Measurements from ENCODE around the gene NCOA5.
A peak's percentile ranks its signal among the peaks of the same experiment; 100 is the strongest.

NCOA5 gene

DNA sequence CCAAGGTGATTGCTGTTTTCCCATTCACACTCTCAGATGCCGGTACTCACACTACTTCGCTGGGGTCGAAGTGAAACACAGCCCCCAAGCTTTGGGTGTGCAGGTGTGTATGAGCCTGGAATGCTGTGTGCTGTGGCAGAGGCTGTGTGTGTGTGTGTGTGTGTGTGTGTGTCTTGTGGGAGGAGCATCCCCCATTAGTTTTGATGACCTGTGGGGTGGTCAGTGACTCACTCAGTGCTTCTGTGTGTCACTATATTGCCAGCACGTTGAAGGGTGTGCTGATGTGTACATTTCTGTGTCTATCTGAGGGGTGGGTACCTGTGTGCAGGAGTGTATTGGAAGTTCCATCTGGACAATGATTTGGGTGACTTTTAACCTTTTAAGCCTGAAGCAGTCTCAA is 65.8 kb downstream of the NCOA5 start:
- TF ChIP-seq, protein P1, sequence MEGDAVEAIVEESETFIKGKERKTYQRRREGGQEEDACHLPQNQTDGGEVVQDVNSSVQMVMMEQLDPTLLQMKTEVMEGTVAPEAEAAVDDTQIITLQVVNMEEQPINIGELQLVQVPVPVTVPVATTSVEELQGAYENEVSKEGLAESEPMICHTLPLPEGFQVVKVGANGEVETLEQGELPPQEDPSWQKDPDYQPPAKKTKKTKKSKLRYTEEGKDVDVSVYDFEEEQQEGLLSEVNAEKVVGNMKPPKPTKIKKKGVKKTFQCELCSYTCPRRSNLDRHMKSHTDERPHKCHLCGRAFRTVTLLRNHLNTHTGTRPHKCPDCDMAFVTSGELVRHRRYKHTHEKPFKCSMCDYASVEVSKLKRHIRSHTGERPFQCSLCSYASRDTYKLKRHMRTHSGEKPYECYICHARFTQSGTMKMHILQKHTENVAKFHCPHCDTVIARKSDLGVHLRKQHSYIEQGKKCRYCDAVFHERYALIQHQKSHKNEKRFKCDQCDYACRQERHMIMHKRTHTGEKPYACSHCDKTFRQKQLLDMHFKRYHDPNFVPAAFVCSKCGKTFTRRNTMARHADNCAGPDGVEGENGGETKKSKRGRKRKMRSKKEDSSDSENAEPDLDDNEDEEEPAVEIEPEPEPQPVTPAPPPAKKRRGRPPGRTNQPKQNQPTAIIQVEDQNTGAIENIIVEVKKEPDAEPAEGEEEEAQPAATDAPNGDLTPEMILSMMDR (IDR thresholded peaks at IDR 0.05; ENCODE audit: low read depth, low read length), result no peak
- no peak overlapping the region for H3K27ac ChIP-seq
- H3K27me3 ChIP-seq (ENCODE audit: insufficient read depth, low read depth, severe bottlenecking), result peaks cover 2% of the 10 kb centered on the region
- DNase-seq, result no peak
- H3K4me3 ChIP-seq (ENCODE audit: low read depth, low read length), result no peak overlapping the region
- no peaks in the 10 kb centered on the region for H3K9me3 ChIP-seq (ENCODE audit: severe bottlenecking)
- no peaks in the 10 kb centered on the region for H3K36me3 ChIP-seq

DNA sequence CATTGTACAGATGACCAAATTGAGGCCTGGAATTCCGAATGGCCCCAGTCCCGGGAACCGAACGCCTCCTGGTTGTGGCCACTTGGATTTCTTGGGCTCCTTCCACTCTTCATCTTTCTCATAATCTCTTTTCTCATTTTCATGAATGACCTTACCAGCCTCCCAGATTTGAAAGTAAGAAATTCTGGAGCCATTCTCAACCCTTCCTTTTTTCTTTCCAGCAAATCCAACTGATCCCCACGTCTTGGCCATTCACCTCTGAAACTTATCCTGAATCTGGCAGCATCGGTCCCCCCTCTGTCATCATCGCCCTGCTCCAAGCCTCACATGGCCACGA is 66.6 kb downstream of the NCOA5 start:
- Histone ChIP-seq H3K27ac (no peak overlapping the region), H3K36me3 (no peaks in the 10 kb centered on the region), H3K4me3 (ENCODE audit: low read depth, low read length) (no peak overlapping the region), H3K27me3 (ENCODE audit: insufficient read depth, low read depth, severe bottlenecking) (no peaks in the 10 kb centered on the region), H3K9me3 (ENCODE audit: severe bottlenecking) (no peaks in the 10 kb centered on the region)
- DNase-seq, result no peak
- TF ChIP-seq, protein P1 (IDR thresholded peaks at IDR 0.05; ENCODE audit: low read depth, low read length), result no peak

GRCh38 chr20:46022411-46023147 is 67.2 kb downstream of the NCOA5 start:
- Histone ChIP-seq H3K9me3 (ENCODE audit: severe bottlenecking) (no peaks in the 10 kb centered on the region), H3K27ac (no peak overlapping the region), H3K27me3 (ENCODE audit: insufficient read depth, low read depth, severe bottlenecking) (no peaks in the 10 kb centered on the region), H3K36me3 (no peaks in the 10 kb centered on the region), H3K4me3 (ENCODE audit: low read depth, low read length) (peak overlapping the region; percentile 69)
- peak; percentile 76 for DNase-seq
- TF ChIP-seq, protein P1 (IDR thresholded peaks at IDR 0.05; ENCODE audit: low read depth, low read length), result peak; percentile 86

DNA sequence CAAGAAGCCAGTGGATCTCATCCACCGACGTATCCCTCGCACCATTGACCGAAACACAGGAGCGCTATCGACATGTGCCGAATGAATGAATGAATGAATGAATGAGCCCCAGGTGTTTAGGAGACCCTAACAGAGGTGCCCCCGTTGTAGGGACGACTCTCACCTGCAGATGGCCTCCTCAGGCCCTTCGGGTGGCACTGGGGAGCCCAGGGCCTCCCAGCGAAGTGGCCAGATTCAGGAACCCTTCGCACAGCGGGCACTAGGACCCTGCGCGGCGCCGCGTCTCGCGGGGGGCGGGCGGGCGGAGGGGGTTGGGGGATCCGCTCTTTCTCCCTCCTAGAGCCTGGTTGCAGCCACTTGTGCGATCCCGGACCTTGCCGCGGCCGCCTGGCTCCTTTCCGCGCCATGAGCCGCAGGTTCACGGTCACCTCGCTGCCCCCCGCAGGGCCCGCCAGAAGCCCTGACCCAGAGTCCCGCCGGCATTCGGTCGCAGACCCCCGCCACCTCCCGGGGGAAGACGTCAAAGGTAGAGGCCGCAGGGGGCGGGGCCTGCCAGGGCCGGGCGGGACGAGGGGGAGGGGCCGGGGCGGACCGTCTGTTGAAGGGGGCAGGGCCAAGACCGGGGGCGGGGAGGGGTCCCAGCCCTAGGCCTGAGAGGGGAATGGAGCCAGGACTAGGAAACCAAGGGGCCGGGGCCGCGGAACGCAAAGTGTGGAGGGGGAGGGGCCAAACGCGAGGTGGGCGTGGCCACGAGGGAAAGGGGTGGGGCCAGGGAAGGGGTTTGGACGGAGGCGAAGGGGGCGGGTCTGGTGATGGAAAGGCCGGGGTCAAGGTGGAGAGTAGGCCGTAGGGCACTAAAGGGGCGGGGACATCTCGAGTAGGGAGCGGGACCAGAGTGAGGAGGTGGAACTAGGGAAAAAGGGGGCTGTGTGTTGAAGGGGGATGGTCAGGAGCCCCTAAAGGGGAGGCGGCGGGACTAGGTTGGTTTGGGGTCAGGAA is 68.1 kb downstream of the NCOA5 start:
- peak overlapping the region; percentile 69 for H3K4me3 ChIP-seq (ENCODE audit: low read depth, low read length)
- H3K27ac ChIP-seq, result peak overlapping the region; percentile 96
- DNase-seq, result peak; percentile 94

DNA sequence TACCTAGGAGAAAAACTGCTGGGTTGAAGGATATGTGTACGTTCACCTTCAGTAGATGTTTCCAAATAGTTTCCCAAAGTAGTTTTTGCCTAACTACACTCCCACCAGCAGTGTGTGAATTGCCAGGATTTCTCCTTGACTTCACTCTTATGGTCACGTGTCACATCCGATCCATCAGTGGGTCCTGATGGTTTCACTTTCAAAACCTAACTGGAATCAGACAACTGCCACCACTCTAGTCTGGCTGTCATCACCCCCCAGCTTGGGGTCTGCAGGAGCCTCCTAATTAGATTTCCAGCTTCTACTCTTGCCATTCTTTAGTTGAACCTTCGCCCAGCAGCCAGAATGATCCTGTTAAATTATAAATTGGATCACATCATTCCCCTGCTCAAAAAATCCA is 69.2 kb downstream of the NCOA5 start:
- TF ChIP-seq, protein P1 (IDR thresholded peaks at IDR 0.05; ENCODE audit: low read depth, low read length), result no peak
- no peak overlapping the region for H3K4me3 ChIP-seq (ENCODE audit: low read depth, low read length)
- no peaks in the 10 kb centered on the region for H3K27me3 ChIP-seq (ENCODE audit: insufficient read depth, low read depth, severe bottlenecking)
- DNase-seq, result no peak
- H3K36me3 ChIP-seq, result no peaks in the 10 kb centered on the region
- no peaks in the 10 kb centered on the region for H3K9me3 ChIP-seq (ENCODE audit: severe bottlenecking)
- no peak overlapping the region for H3K27ac ChIP-seq

More for the DNA sequence above, 68.1 kb downstream of the NCOA5 start:
- Histone ChIP-seq H3K27me3 (ENCODE audit: insufficient read depth, low read depth, severe bottlenecking) (no peaks in the 10 kb centered on the region), H3K9me3 (ENCODE audit: severe bottlenecking) (no peaks in the 10 kb centered on the region), H3K36me3 (no peaks in the 10 kb centered on the region)
- TF ChIP-seq, protein P1 (IDR thresholded peaks at IDR 0.05; ENCODE audit: low read depth, low read length), result peak; percentile 43

Measured in WERI-Rb-1 (cell line).